Mesendoderm (in vitro differentiated cells): ENCODE measurements around the gene FAM25A. TPM values are rescaled to one million over a fixed set of nuclear protein-coding genes. Genes with fewer than 3 reads are reported as not detected.
"Not testable (repeated sequence)": the region's sequence is repeated elsewhere in the genome, so short reads cannot be mapped to it uniquely, and the experiment has no call there.

Experiments used
- DNase-seq: peaks from one replicate; pipeline ENCODE4 v3.0.0; 2013
- H2AK5ac ChIP-seq: 2 replicates; pipeline ENCODE4 v1.6.1; 2013; ENCODE audit warnings: low read length, inconsistent platforms
- H2BK120ac ChIP-seq: 2 replicates; pipeline ENCODE4 v1.6.1; 2013; ENCODE audit warnings: low read depth, mild to moderate bottlenecking, low read length, moderate library complexity, mixed read lengths
- H2BK15ac ChIP-seq: replicated peaks from 2 replicates; pipeline ENCODE4 v1.6.1; 2013; ENCODE audit warnings: low read depth, mild to moderate bottlenecking, moderate library complexity
- H2BK5ac ChIP-seq: 2 replicates; pipeline ENCODE4 v1.6.1; 2013; ENCODE audit warnings: low read length, inconsistent platforms
- H3K18ac ChIP-seq: 2 replicates; pipeline ENCODE4 v1.6.1; 2013; ENCODE audit warnings: mild to moderate bottlenecking, low read length, mixed read lengths
- H3K23ac ChIP-seq: one replicate; pipeline ENCODE4 v1.6.1; 2013; ENCODE audit warnings: low read length
- H3K27ac ChIP-seq: 2 replicates; pipeline ENCODE4 v1.5.1; 2013; ENCODE audit warnings: low read depth, mild to moderate bottlenecking, inconsistent platforms, low read length, moderate library complexity
- H3K27me3 ChIP-seq: 2 replicates; pipeline ENCODE4 v1.6.1; 2013; ENCODE audit warnings: low read length, control low read depth, mild to moderate bottlenecking, inconsistent platforms; ENCODE audit not compliant: insufficient read depth, poor library complexity
- H3K36me3 ChIP-seq: 2 replicates; pipeline ENCODE4 v1.6.1; 2013; ENCODE audit warnings: low read length, inconsistent platforms; ENCODE audit not compliant: control insufficient read depth, insufficient read depth
- H3K4ac ChIP-seq: one replicate; pipeline ENCODE4 v1.6.1; 2013; ENCODE audit warnings: low read depth, mild to moderate bottlenecking, low read length, moderate library complexity
- H3K4me1 ChIP-seq: 2 replicates; pipeline ENCODE4 v1.6.1; 2013; ENCODE audit warnings: low read depth, low read length, inconsistent platforms; ENCODE audit not compliant: control insufficient read depth
- H3K4me2 ChIP-seq: 2 replicates; pipeline ENCODE4 v1.6.1; 2013; ENCODE audit warnings: low read length
- H3K4me3 ChIP-seq: 2 replicates; pipeline ENCODE4 v1.5.1; 2013; ENCODE audit warnings: mild to moderate bottlenecking, low read length
- H3K56ac ChIP-seq: one replicate; pipeline ENCODE4 v1.6.1; 2013; ENCODE audit warnings: low read length
- H3K79me1 ChIP-seq: 2 replicates; pipeline ENCODE4 v1.6.1; 2013; ENCODE audit warnings: low read length, inconsistent platforms
- H3K79me2 ChIP-seq: 2 replicates; pipeline ENCODE4 v1.6.1; 2013; ENCODE audit warnings: mild to moderate bottlenecking, low read length; ENCODE audit not compliant: control insufficient read depth, insufficient read depth
- H3K9ac ChIP-seq: 2 replicates; pipeline ENCODE4 v1.6.1; 2013; ENCODE audit warnings: low read length, inconsistent platforms
- H4K5ac ChIP-seq: one replicate; pipeline ENCODE4 v1.6.1; 2013; ENCODE audit warnings: low read length
- H4K8ac ChIP-seq: one replicate; pipeline ENCODE4 v1.6.1; 2013; ENCODE audit warnings: low read depth, mild to moderate bottlenecking, control low read depth, low read length, moderate library complexity
- WGBS: extraction: QIAGEN DNeasy Blood & Tissue Kit; methylation state at CpG from one replicate; pipeline ENCODE4 v1.1.7; 2013; ENCODE audit warnings: low lambda C conversion rate, missing lambda C conversion rate; ENCODE audit not compliant: insufficient coverage; ENCODE audit errors: extremely low coverage; 5-methylcytosine and 5-hydroxymethylcytosine counted together
- polyA plus RNA-seq, 2 experiments: library from polyadenylated mRNA; stranded (reverse); fragments of 200-250 nt; gene quantifications; one replicate each; pipeline ENCODE4 v1.2.3, GENCODE V29; 2013

The FAM25A gene
- not detected for polyA plus RNA-seq (2013, experiment 1 of 2)
- polyA plus RNA-seq (2013, experiment 2 of 2) = not detected

GRCh38 chr10:87020056-87020455 lies at the start of gene FAM25A:
Gene FAM25A, plus strand, starts transcription at chr10:87020294. Its CDS starts 31 bp downstream, at chr10:87020325.
- not testable (repeated sequence) for H4K8ac ChIP-seq, H3K36me3 ChIP-seq
- WGBS = no CpG with 5 or more reads among the region's 9 CpGs

GRCh38 chr10:86970982-86971231 lies 49.2 kb upstream of the FAM25A start:
- no peaks in the 10 kb centered on the region for H3K36me3 ChIP-seq
- no peak overlapping the region for H4K5ac ChIP-seq
- DNase-seq = peak; percentile 78
- peak overlapping the region; percentile 51 for H3K4me2 ChIP-seq
- H3K27me3 ChIP-seq = no peaks in the 10 kb centered on the region
- no peak overlapping the region for H2AK5ac ChIP-seq
- peak overlapping the region; percentile 70 for H3K18ac ChIP-seq
- no peak overlapping the region for H3K23ac ChIP-seq
- no peak overlapping the region for H3K27ac ChIP-seq
- no CpG with 5 or more reads among the region's 20 CpGs for WGBS
- no peak overlapping the region for H2BK15ac ChIP-seq
- no peaks in the 10 kb centered on the region for H3K79me2 ChIP-seq
- no peak overlapping the region for H3K4ac ChIP-seq
- peak overlapping the region; percentile 43 for H4K8ac ChIP-seq
- peak overlapping the region; percentile 3 for H3K4me3 ChIP-seq
- H3K4me1 ChIP-seq = peaks cover 5% of the 10 kb centered on the region
- H3K79me1 ChIP-seq = no peaks in the 10 kb centered on the region
- peak overlapping the region; percentile 69 for H3K56ac ChIP-seq
- H2BK5ac ChIP-seq = no peak overlapping the region
- H2BK120ac ChIP-seq = no peak overlapping the region
- H3K9ac ChIP-seq = peak overlapping the region; percentile 76

More at GRCh38 chr10:87020056-87020455, at the start of gene FAM25A:
- H3K9ac ChIP-seq, DNase-seq, H3K4me1 ChIP-seq, H3K4me2 ChIP-seq, H3K27me3 ChIP-seq, H3K56ac ChIP-seq, H2BK5ac ChIP-seq, H3K23ac ChIP-seq, H2AK5ac ChIP-seq, H3K79me1 ChIP-seq, H2BK15ac ChIP-seq, H3K4me3 ChIP-seq, H3K27ac ChIP-seq, H3K18ac ChIP-seq, H4K5ac ChIP-seq, H3K4ac ChIP-seq, H3K79me2 ChIP-seq, H2BK120ac ChIP-seq: not testable (repeated sequence)

- no peak overlapping the region for H2AK5ac ChIP-seq
- peak; percentile 70 for DNase-seq
Measured at GRCh38 chr10:86971232-86971991, 48.7 kb upstream of the FAM25A start.

GRCh38 chr10:86972613-86973380 lies 47.3 kb upstream of the FAM25A start:
- Histone ChIP-seq H3K79me2 (no peaks in the 10 kb centered on the region), H2BK5ac (no peak overlapping the region), H3K4me1 (peaks cover 4% of the 10 kb centered on the region), H3K9ac (no peak overlapping the region), H4K8ac (no peak overlapping the region), H3K4me2 (no peak overlapping the region), H3K79me1 (no peaks in the 10 kb centered on the region), H3K4ac (no peak overlapping the region), H4K5ac (no peak overlapping the region), H3K36me3 (no peaks in the 10 kb centered on the region), H2AK5ac (no peak overlapping the region), H3K27me3 (no peaks in the 10 kb centered on the region), H3K27ac (no peak overlapping the region), H2BK120ac (no peak overlapping the region), H3K23ac (no peak overlapping the region), H3K18ac (no peak overlapping the region), H3K56ac (peak overlapping the region; percentile 42), H3K4me3 (no peak overlapping the region), H2BK15ac (no peak overlapping the region)
- no CpG with 5 or more reads among the region's 11 CpGs for WGBS
- no peak for DNase-seq

More at GRCh38 chr10:86971232-86971991, 48.7 kb upstream of the FAM25A start:
- Histone ChIP-seq H3K56ac (peak overlapping the region; percentile 83), H2BK5ac (no peak overlapping the region), H3K23ac (peak overlapping the region; percentile 29), H3K4ac (peak overlapping the region; percentile 85), H3K79me1 (no peaks in the 10 kb centered on the region), H3K27ac (no peak overlapping the region), H3K36me3 (no peaks in the 10 kb centered on the region), H4K5ac (no peak overlapping the region), H3K18ac (peak overlapping the region; percentile 70), H4K8ac (no peak overlapping the region), H3K4me2 (peak overlapping the region; percentile 72), H2BK120ac (no peak overlapping the region), H3K4me3 (peak overlapping the region; percentile 36), H3K4me1 (peaks cover 4% of the 10 kb centered on the region), H3K79me2 (no peaks in the 10 kb centered on the region), H3K9ac (peak overlapping the region; percentile 76), H3K27me3 (no peaks in the 10 kb centered on the region), H2BK15ac (no peak overlapping the region)
- no CpG with 5 or more reads among the region's 66 CpGs for WGBS

- no peak overlapping the region for H3K27ac ChIP-seq
- H2AK5ac ChIP-seq = no peak overlapping the region
- H4K8ac ChIP-seq = no peak overlapping the region
- no peak overlapping the region for H2BK120ac ChIP-seq
- no peaks in the 10 kb centered on the region for H3K36me3 ChIP-seq
- no CpG with 5 or more reads among the region's 7 CpGs for WGBS
- peaks cover 4% of the 10 kb centered on the region for H3K4me1 ChIP-seq
- no peak overlapping the region for H3K56ac ChIP-seq
- H4K5ac ChIP-seq = no peak overlapping the region
- H3K4me2 ChIP-seq = no peak overlapping the region
- no peaks in the 10 kb centered on the region for H3K79me2 ChIP-seq
- no peak overlapping the region for H3K18ac ChIP-seq
- no peak overlapping the region for H3K4me3 ChIP-seq
- no peak overlapping the region for H3K9ac ChIP-seq
- DNase-seq = no peak
- no peak overlapping the region for H3K23ac ChIP-seq
- no peaks in the 10 kb centered on the region for H3K79me1 ChIP-seq
- H2BK15ac ChIP-seq = no peak overlapping the region
- no peak overlapping the region for H3K4ac ChIP-seq
- no peaks in the 10 kb centered on the region for H3K27me3 ChIP-seq
- H2BK5ac ChIP-seq = no peak overlapping the region
Measured at GRCh38 chr10:86974484-86974883, 45.6 kb upstream of the FAM25A start.
